Measurements from ENCODE around the gene PNKP.

Gene PNKP

GRCh38 chr19:49847731-49848696 is 19.4 kb downstream of the PNKP start:
- no peak for DNase-seq (ENCODE audit: low spot score)
- no peak for TF ChIP-seq CTCF (IDR thresholded peaks at IDR 0.05; ENCODE audit: extremely low read depth, insufficient read depth, missing control alignments)
- in situ Hi-C loops (cut with MboI; ENCODE audit: low pct_unique_long_range_greater_than_20kb, low sequenced_read_pairs, unreplicated experiment): no loop called here

GRCh38 chr19:49846408-49846807 is 21.0 kb downstream of the PNKP start:
- no peak for TF ChIP-seq CTCF (IDR thresholded peaks at IDR 0.05; ENCODE audit: extremely low read depth, insufficient read depth, missing control alignments)
- no peak for DNase-seq (ENCODE audit: low spot score)
- in situ Hi-C loops (cut with MboI; ENCODE audit: low pct_unique_long_range_greater_than_20kb, low sequenced_read_pairs, unreplicated experiment): no loop called here

- TF ChIP-seq CTCF (IDR thresholded peaks at IDR 0.05; ENCODE audit: extremely low read depth, insufficient read depth, missing control alignments): no peak
- in situ Hi-C loops (cut with MboI; ENCODE audit: low pct_unique_long_range_greater_than_20kb, low sequenced_read_pairs, unreplicated experiment): no loop called here
Measured at GRCh38 chr19:49845414-49845813, 22.0 kb downstream of the PNKP start.

GRCh38 chr19:49844138-49845095 is 23.0 kb downstream of the PNKP start:
- TF ChIP-seq CTCF (IDR thresholded peaks at IDR 0.05; ENCODE audit: extremely low read depth, insufficient read depth, missing control alignments): no peak
- DNase-seq (ENCODE audit: low spot score): no peak
- in situ Hi-C loops (cut with MboI; ENCODE audit: low pct_unique_long_range_greater_than_20kb, low sequenced_read_pairs, unreplicated experiment): no loop called here

More at GRCh38 chr19:49845414-49845813, 22.0 kb downstream of the PNKP start:
- DNase-seq (ENCODE audit: low spot score): no peak

- no peak for TF ChIP-seq CTCF (IDR thresholded peaks at IDR 0.05; ENCODE audit: extremely low read depth, insufficient read depth, missing control alignments)
- in situ Hi-C loops (cut with MboI; ENCODE audit: low pct_unique_long_range_greater_than_20kb, low sequenced_read_pairs, unreplicated experiment): no loop called here
- no peak for DNase-seq (ENCODE audit: low spot score)
Measured at GRCh38 chr19:49843265-49843664, 24.1 kb downstream of the PNKP start.

- DNase-seq (ENCODE audit: low spot score): no peak
- in situ Hi-C loops (cut with MboI; ENCODE audit: low pct_unique_long_range_greater_than_20kb, low sequenced_read_pairs, unreplicated experiment): no loop called here
- TF ChIP-seq CTCF (IDR thresholded peaks at IDR 0.05; ENCODE audit: extremely low read depth, insufficient read depth, missing control alignments): no peak
Measured at GRCh38 chr19:49840736-49841249, 26.6 kb downstream of the PNKP start.
